Inflammatory macrophage (primary cell): Measurements from ENCODE around the gene OR9I1.

Experiments used
- DNase-seq, 2 donors: peaks; one replicate each; pipeline ENCODE4 v3.0.0-alpha.2; 2020 to 2022
- total RNA-seq, 18 experiments: gene quantifications; one replicate each; lab custom pipeline; 2026; ENCODE audit warnings: mixed read lengths in 6 of 18, inconsistent platforms in 2 of 18; lab: John Stamatoyannopoulos, UW

OR9I1 gene
- 0 to 0.05 (median 0) reads per million in 18 experiments for total RNA-seq

GRCh38 chr11:58125469-58125868 lies at the start of gene OR9I1:
TSS of gene OR9I1 (minus strand) at chr11:58125530. CDS start at chr11:58119444, 6,086 bp downstream.
- DNase-seq = no peak

GRCh38 chr11:58165504-58166106 lies 40.3 kb upstream of the OR9I1 start:
- no peak for DNase-seq

- DNase-seq = no peak
These were observed 39.7 kb upstream of the OR9I1 start for GRCh38 chr11:58164990-58165389.

GRCh38 chr11:58164389-58164788 lies 39.1 kb upstream of the OR9I1 start:
- DNase-seq = no peak

GRCh38 chr11:58152781-58153180 lies 27.5 kb upstream of the OR9I1 start:
- no peak for DNase-seq

- DNase-seq = no peak
These were observed 17.4 kb upstream of the OR9I1 start for GRCh38 chr11:58142761-58143160.

- no peak for DNase-seq
These were observed 9.8 kb upstream of the OR9I1 start for GRCh38 chr11:58135171-58135570.

- no peak for DNase-seq
These were observed 8.8 kb upstream of the OR9I1 start for GRCh38 chr11:58134151-58134550.

GRCh38 chr11:58133309-58134076 lies 8.2 kb upstream of the OR9I1 start:
- DNase-seq = no peak

GRCh38 chr11:58127350-58127749 lies 2.0 kb upstream of the OR9I1 start:
- DNase-seq = no peak

GRCh38 chr11:58121096-58121495 lies 4.2 kb downstream of the OR9I1 start:
- DNase-seq = no peak

GRCh38 chr11:58097437-58097836 lies 27.9 kb downstream of the OR9I1 start:
- no peak for DNase-seq

- no peak for DNase-seq
These were observed 38.8 kb downstream of the OR9I1 start for GRCh38 chr11:58086528-58086927.

- no peak for DNase-seq
These were observed 49.5 kb downstream of the OR9I1 start for GRCh38 chr11:58075781-58076180.

GRCh38 chr11:58070585-58070984 lies 54.7 kb downstream of the OR9I1 start:
- no peak for DNase-seq

- DNase-seq = no peak
These were observed 56.7 kb downstream of the OR9I1 start for GRCh38 chr11:58068655-58069054.

- DNase-seq = no peak
These were observed 57.6 kb downstream of the OR9I1 start for GRCh38 chr11:58067685-58068084.
